NB4 (cell line): Measurements from ENCODE around the gene ACD.

Source experiments
- DNase-seq: peaks from one replicate; pipeline ENCODE4 v3.0.0; 2010; ENCODE audit warnings: low read depth
- H3K4me3 ChIP-seq: one replicate; pipeline ENCODE4 v1.5.1; 2011; ENCODE audit warnings: mild to moderate bottlenecking, low read depth, low read length, moderate library complexity
- CTCF ChIP-seq: IDR thresholded peaks from one replicate; pipeline ENCODE4 v1.5.1; 2012; ENCODE audit warnings: low read depth, low read length
- MAX ChIP-seq: IDR thresholded peaks from 2 replicates; pipeline ENCODE4 v1.6.1; 2011; ENCODE audit warnings: low read depth, low read length
- MYC ChIP-seq: IDR thresholded peaks from 2 replicates; pipeline ENCODE4 v1.6.1; 2011; ENCODE audit warnings: low read depth, low read length
- POLR2A ChIP-seq: IDR thresholded peaks from 2 replicates; pipeline ENCODE4 v1.6.1; 2011; ENCODE audit warnings: mild to moderate bottlenecking; ENCODE audit not compliant: insufficient read length; ENCODE audit errors: extremely low read depth

ACD gene

GRCh38 chr16:67685388-67686112 is 25.5 kb upstream of the ACD start:
- TF ChIP-seq MYC (no peak), POLR2A (no peak), CTCF (no peak), MAX (no peak)
- no peak for DNase-seq
- H3K4me3 ChIP-seq, result no peak overlapping the region

GRCh38 chr16:67683767-67684166 is 23.7 kb upstream of the ACD start:
- no peak for DNase-seq
- TF ChIP-seq POLR2A, result no peak
- no peak for TF ChIP-seq MYC
- TF ChIP-seq MAX, result no peak
- no peak for TF ChIP-seq CTCF
- no peak overlapping the region for H3K4me3 ChIP-seq

- no peak overlapping the region for H3K4me3 ChIP-seq
- no peak for TF ChIP-seq MAX
- TF ChIP-seq CTCF, result no peak
- TF ChIP-seq MYC, result no peak
- TF ChIP-seq POLR2A, result no peak
- DNase-seq, result no peak
These were observed 20.2 kb upstream of the ACD start for GRCh38 chr16:67679935-67680897.

- DNase-seq, result no peak
- H3K4me3 ChIP-seq, result no peak overlapping the region
- TF ChIP-seq MYC (no peak), POLR2A (no peak)
These were observed 18.4 kb upstream of the ACD start for GRCh38 chr16:67678354-67679023.

- TF ChIP-seq CTCF (no peak), MAX (no peak), POLR2A (no peak), MYC (no peak)
- no peak overlapping the region for H3K4me3 ChIP-seq
- DNase-seq, result no peak
These were observed 17.7 kb upstream of the ACD start for GRCh38 chr16:67677712-67678111.
